Measurements from ENCODE around the gene ATG4C.
"Not testable (repeated sequence)": the region's sequence is repeated elsewhere in the genome, so short reads cannot be mapped to it uniquely, and the experiment has no call there.

The ATG4C gene

DNA sequence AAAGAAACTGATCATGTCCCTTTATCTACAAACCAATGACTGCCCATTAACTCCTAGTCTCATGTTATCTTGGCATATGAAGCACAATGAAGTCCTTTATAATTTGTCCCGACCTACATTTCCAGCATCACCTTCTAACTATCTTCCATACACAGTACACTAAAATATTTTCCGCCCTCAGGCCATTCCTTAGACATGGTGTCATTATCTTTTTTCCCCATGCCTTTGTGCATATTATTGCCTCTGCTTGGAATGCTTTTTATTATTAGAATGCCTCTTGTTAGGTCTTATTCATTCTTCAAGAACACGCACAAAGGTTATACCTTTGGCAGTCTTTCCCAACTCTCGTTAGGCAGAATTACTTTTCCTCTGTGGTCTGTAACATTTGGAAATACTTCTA, 39.6 kb downstream of the ATG4C start:
- TF ChIP-seq, protein P1, sequence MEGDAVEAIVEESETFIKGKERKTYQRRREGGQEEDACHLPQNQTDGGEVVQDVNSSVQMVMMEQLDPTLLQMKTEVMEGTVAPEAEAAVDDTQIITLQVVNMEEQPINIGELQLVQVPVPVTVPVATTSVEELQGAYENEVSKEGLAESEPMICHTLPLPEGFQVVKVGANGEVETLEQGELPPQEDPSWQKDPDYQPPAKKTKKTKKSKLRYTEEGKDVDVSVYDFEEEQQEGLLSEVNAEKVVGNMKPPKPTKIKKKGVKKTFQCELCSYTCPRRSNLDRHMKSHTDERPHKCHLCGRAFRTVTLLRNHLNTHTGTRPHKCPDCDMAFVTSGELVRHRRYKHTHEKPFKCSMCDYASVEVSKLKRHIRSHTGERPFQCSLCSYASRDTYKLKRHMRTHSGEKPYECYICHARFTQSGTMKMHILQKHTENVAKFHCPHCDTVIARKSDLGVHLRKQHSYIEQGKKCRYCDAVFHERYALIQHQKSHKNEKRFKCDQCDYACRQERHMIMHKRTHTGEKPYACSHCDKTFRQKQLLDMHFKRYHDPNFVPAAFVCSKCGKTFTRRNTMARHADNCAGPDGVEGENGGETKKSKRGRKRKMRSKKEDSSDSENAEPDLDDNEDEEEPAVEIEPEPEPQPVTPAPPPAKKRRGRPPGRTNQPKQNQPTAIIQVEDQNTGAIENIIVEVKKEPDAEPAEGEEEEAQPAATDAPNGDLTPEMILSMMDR (IDR thresholded peaks at IDR 0.05; ENCODE audit: low read depth, low read length, missing control alignments): no peak
- no peak for DNase-seq (ENCODE audit: low read depth)
- no peak overlapping the region for H3K4me3 ChIP-seq (ENCODE audit: low read depth, low read length)

DNA sequence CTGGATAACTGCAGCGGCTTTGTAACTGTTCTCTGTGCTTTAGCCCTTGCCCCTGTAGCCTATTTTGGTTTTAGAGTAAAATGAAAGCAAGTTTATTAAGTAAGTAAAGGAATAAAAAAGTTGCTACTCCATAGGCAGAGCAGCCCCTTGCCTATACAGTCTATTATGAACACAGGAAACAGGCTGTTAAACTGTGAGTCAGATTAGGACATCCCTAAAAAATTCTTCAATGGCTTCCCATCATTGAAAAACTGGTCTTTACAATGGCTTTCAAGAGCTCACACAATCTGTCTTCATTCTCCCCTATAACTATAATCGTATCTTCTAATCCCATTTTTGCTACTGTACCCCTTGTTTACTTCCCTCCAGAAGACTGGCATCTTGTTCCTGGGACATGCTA, 43.0 kb downstream of the ATG4C start:
- TF ChIP-seq, protein P1 (IDR thresholded peaks at IDR 0.05; ENCODE audit: low read depth, low read length, missing control alignments): no peak

DNA sequence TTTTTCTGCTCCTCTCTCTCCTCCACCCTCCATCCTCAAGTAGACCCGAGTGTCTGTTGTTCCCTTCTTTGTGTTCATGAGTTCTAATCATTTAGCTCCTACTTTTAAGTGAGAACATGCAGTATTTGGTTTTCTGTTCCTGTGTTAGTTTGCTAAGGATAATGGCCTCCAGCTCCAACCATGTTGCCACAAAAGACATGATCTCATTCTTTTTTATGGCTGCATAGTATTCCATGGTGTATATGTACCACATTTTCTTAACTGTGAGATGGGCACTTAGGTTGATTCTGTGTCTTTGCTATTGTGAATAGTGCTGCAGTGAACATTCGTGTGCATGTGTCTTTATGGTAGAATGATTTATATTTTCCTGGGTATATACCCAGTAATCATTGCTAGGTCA, 43.9 kb downstream of the ATG4C start:
- not testable (repeated sequence) for H3K4me3 ChIP-seq (ENCODE audit: low read depth, low read length)

More for the DNA sequence above, 43.0 kb downstream of the ATG4C start:
- H3K4me3 ChIP-seq (ENCODE audit: low read depth, low read length): no peak overlapping the region
- no peak for DNase-seq (ENCODE audit: low read depth)

DNA sequence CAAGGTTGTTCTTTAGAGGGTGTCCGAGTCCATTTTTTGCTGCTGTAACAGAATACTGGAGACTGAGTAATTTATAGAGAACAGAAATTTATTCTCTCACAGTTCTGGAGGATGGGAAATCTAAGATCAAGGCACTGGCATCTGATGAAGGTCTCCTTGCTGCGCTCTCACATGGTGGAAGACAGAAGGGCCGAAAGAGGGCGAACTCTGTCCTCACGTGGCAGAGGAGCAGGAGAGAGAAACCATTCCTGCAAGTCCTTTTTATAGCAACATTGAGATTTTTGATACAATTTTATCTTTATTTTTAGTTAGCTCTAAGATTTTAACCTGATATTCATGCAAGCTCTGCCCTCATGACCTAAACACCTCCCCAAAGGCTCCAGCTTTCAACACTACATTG, 48.3 kb downstream of the ATG4C start:
- H3K4me3 ChIP-seq (ENCODE audit: low read depth, low read length): no peak overlapping the region
- TF ChIP-seq, protein P1 (IDR thresholded peaks at IDR 0.05; ENCODE audit: low read depth, low read length, missing control alignments): no peak
- no peak for DNase-seq (ENCODE audit: low read depth)

More for the DNA sequence above, 43.9 kb downstream of the ATG4C start:
- not testable (repeated sequence) for DNase-seq (ENCODE audit: low read depth)

DNA sequence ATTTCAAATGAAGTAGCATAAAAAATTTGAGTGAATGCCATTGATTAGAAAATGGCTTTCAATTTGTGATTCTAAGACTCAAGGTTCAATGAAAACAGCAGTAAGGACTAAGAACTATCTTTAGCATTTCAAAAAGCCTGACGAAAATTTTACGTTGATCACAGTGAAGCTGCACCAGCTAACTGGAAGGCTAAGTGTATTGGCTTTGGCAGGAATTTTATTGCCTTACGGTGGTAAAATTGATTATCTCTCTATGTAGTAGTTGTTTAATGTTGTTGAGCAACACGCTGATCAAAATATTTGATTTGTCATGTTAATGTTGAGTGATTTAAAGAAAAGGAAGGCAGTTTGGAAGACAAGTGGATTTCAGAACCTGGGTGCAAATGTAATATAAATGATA, 49.6 kb downstream of the ATG4C start:
- no peak for DNase-seq (ENCODE audit: low read depth)
- H3K4me3 ChIP-seq (ENCODE audit: low read depth, low read length): no peak overlapping the region
- TF ChIP-seq, protein P1 (IDR thresholded peaks at IDR 0.05; ENCODE audit: low read depth, low read length, missing control alignments): no peak

DNA sequence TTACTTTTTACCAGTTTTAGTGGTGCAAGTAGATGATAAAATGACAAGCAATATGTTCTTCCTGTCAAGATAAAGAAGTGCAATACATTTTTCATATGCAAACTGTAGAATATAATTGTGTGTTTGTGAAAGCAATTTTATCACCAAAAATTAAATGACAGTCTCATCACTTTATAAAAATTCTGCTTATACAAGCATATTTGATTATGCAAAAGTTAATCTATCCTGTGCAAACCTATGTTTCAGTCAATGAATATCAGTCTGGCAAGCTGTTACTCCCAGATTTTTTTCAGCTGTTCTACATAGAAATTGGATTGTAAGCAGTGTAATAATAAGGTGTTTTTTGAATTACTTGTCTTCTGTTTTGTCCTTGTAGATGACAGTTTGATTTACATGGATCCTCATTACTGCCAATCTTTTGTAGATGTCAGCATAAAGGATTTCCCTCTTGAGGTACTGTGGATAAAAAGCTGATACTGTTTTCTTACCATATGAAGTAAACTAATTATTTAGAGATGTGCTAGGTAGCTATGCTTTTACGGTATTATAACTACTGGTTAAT, 50.5 kb downstream of the ATG4C start:
- no peak for DNase-seq (ENCODE audit: low read depth)
- TF ChIP-seq, protein P1 (IDR thresholded peaks at IDR 0.05; ENCODE audit: low read depth, low read length, missing control alignments): no peak

DNA sequence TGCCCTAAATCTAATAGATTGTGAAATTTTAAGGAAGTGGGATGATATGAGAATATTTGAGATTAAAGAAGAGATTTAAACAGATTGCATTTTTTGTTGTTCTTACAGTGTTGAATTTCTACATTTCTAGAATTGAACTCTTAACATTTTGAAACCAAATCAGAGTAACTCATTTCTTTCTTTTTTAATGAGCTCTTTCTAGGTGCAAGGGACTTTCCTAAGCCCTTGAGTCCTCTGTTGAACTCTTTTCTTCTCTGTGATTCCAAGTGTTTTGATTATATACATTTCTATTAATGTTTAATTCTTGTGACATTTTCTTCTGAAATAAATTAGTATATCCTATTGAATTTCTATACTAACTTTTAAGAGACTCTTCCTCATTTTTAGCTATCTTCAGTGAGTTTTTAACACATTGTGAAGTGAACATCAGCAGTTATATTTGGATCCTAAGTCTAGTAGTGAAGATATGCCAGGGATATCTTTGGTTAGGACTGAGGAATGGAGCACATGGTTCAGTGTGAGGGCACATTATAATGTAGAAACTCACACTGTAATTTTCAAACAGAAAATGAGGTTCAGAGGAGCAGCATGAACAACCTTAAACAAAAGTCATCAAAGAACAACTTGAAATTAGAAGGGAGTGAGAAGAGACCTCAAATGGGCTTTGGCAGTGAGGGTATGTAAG, 53.1 kb downstream of the ATG4C start:
- DNase-seq (ENCODE audit: low read depth): no peak
- TF ChIP-seq, protein P1 (IDR thresholded peaks at IDR 0.05; ENCODE audit: low read depth, low read length, missing control alignments): no peak
- H3K4me3 ChIP-seq (ENCODE audit: low read depth, low read length): no peak overlapping the region

More for the DNA sequence above, 50.5 kb downstream of the ATG4C start:
- no peak overlapping the region for H3K4me3 ChIP-seq (ENCODE audit: low read depth, low read length)

Data from GM12864 (cell line).